Glutamatergic neuron (in vitro differentiated cells): ENCODE measurements around the gene CAVIN1. TPM values are rescaled to one million over a fixed set of nuclear protein-coding genes. Genes with fewer than 3 reads are reported as not detected.
A peak's percentile ranks its signal among the peaks of the same experiment; 100 is the strongest.

ENCODE experiments used
- DNase-seq: peaks from one replicate; pipeline ENCODE4 v3.0.0; 2022
- H3K27ac Mint-ChIP-seq: one replicate; pipeline ENCODE4 v1.8.0; 2020; ENCODE audit warnings: mild to moderate bottlenecking, mixed read lengths, inconsistent platforms; ENCODE audit not compliant: unreplicated experiment
- H3K27me3 Mint-ChIP-seq: one replicate; pipeline ENCODE4 v1.8.0; 2020; ENCODE audit warnings: mild to moderate bottlenecking, moderate library complexity, mixed read lengths, inconsistent platforms; ENCODE audit not compliant: unreplicated experiment
- H3K36me3 Mint-ChIP-seq: one replicate; pipeline ENCODE4 v1.8.0; 2020; ENCODE audit warnings: mild to moderate bottlenecking, mixed read lengths, inconsistent platforms; ENCODE audit not compliant: unreplicated experiment
- H3K4me1 Mint-ChIP-seq: one replicate; pipeline ENCODE4 v1.8.0; 2020; ENCODE audit warnings: mild to moderate bottlenecking, low read depth, mixed read lengths, inconsistent platforms; ENCODE audit not compliant: unreplicated experiment
- H3K4me3 Mint-ChIP-seq: one replicate; pipeline ENCODE4 v1.8.0; 2020; ENCODE audit warnings: mild to moderate bottlenecking, mixed read lengths, inconsistent platforms; ENCODE audit not compliant: unreplicated experiment
- H3K9me3 Mint-ChIP-seq: one replicate; pipeline ENCODE4 v1.8.0; 2020; ENCODE audit warnings: mild to moderate bottlenecking, moderate library complexity, mixed read lengths, inconsistent platforms; ENCODE audit not compliant: unreplicated experiment
- CTCF ChIP-seq: fragments of 200-600 bp; sonication (generic); IDR thresholded peaks from one replicate; pipeline ENCODE4 v1.5.0; 2021; ENCODE audit not compliant: partially characterized antibody, unreplicated experiment
- long read RNA-seq: library from polyadenylated mRNA; unstranded; transcript quantifications from one replicate; pipeline ENCODE4 v2.0.0, GENCODE V29; 2020; ENCODE audit not compliant: unreplicated experiment
- total RNA-seq: library from RNA; stranded (reverse); fragmentation: NEBNext Ultra II Directional; extraction: Animal tissue kit (Norgen Biotek cat#: 25700); gene quantifications from one replicate; pipeline ENCODE4 v1.2.1, GENCODE V29; 2021; ENCODE audit not compliant: unreplicated experiment

The CAVIN1 gene
- total RNA-seq, result 0.32 TPM
- long read RNA-seq, result 0 reads

GRCh38 chr17:42422958-42423712 lies at the start of gene CAVIN1:
CAVIN1 (minus strand) TSS chr17:42423256; CDS start chr17:42423097, 159 bp downstream.
- Mint-ChIP-seq H3K4me3 (peak within 1 kb of the TSS; percentile 82), H3K9me3 (peaks cover 1% of the 10 kb centered on the region), H3K27me3 (peaks cover 21% of the 10 kb centered on the region), H3K4me1 (peaks cover 8% of the 10 kb centered on the region), H3K36me3 (no peaks in the 10 kb centered on the region), H3K27ac (no peak within 1 kb of the TSS)
- DNase-seq, result peak; percentile 41
- TF ChIP-seq CTCF, result no peak

GRCh38 chr17:42467889-42468288 lies 44.8 kb upstream of the CAVIN1 start:
- peaks cover 3% of the 10 kb centered on the region for H3K4me1 Mint-ChIP-seq
- no peaks in the 10 kb centered on the region for H3K27me3 Mint-ChIP-seq
- H3K9me3 Mint-ChIP-seq, result no peaks in the 10 kb centered on the region
- no peak for DNase-seq
- TF ChIP-seq CTCF, result no peak
- H3K36me3 Mint-ChIP-seq, result no peaks in the 10 kb centered on the region
- no peak overlapping the region for H3K4me3 Mint-ChIP-seq
- H3K27ac Mint-ChIP-seq, result no peak overlapping the region

- Mint-ChIP-seq H3K27me3 (peaks cover 2% of the 10 kb centered on the region), H3K36me3 (no peaks in the 10 kb centered on the region), H3K4me3 (no peak overlapping the region), H3K9me3 (no peaks in the 10 kb centered on the region), H3K27ac (no peak overlapping the region), H3K4me1 (peaks cover 3% of the 10 kb centered on the region)
- no peak for DNase-seq
- TF ChIP-seq CTCF, result no peak
Observed at GRCh38 chr17:42463976-42464400, 40.9 kb upstream of the CAVIN1 start.

GRCh38 chr17:42460371-42460770 lies 37.3 kb upstream of the CAVIN1 start:
- H3K36me3 Mint-ChIP-seq, result no peaks in the 10 kb centered on the region

More at GRCh38 chr17:42460371-42460770, 37.3 kb upstream of the CAVIN1 start:
- Mint-ChIP-seq H3K4me1 (peaks cover 4% of the 10 kb centered on the region), H3K27ac (peak overlapping the region; percentile 95), H3K4me3 (peak overlapping the region; percentile 100), H3K9me3 (no peaks in the 10 kb centered on the region), H3K27me3 (peaks cover 4% of the 10 kb centered on the region)
- TF ChIP-seq CTCF, result no peak
- no peak for DNase-seq
